Activated CD4-positive, alpha-beta memory T cell treated with anti-CD3 and anti-CD28 coated beads, Interleukin-2, amount 10 ng/mL, durations not matched to agents 7 days and 5 days (primary cell): ENCODE data around the gene LCE2D. TPM values are rescaled to one million over a fixed set of nuclear protein-coding genes. Genes with fewer than 3 reads are reported as not detected.
"Not testable (repeated sequence)": the region's sequence is repeated elsewhere in the genome, so short reads cannot be mapped to it uniquely, and the experiment has no call there.

Source experiments
- CTCF ChIA-PET: fragments of 350-600 bp; sonication (Branson Sonifier 250); formaldehyde crosslinking; loops from one replicate; lab custom pipeline; 2021; ENCODE audit warnings: antibody characterized with exemption, inconsistent platforms; lab: Charles Lee
- POLR2A ChIA-PET: fragments of 350-600 bp; sonication (Branson Sonifier 250); formaldehyde crosslinking; loops from one replicate; lab custom pipeline; 2021; ENCODE audit warnings: antibody characterized with exemption; lab: Charles Lee
- DNase-seq: peaks from one replicate; pipeline ENCODE4 v3.0.0-alpha.2; 2020
- H3K27ac Mint-ChIP-seq: one replicate; pipeline ENCODE4 v1.8.0; 2021; ENCODE audit warnings: mild to moderate bottlenecking, mixed read lengths
- H3K27me3 Mint-ChIP-seq: one replicate; pipeline ENCODE4 v1.8.0; 2021; ENCODE audit warnings: mixed read lengths
- H3K36me3 Mint-ChIP-seq: one replicate; pipeline ENCODE4 v1.8.0; 2021; ENCODE audit warnings: low read depth, mixed read lengths
- H3K4me1 Mint-ChIP-seq: one replicate; pipeline ENCODE4 v1.8.0; 2021; ENCODE audit warnings: mixed read lengths
- H3K4me3 Mint-ChIP-seq: one replicate; pipeline ENCODE4 v1.8.0; 2021; ENCODE audit warnings: mild to moderate bottlenecking, mixed read lengths
- H3K9me3 Mint-ChIP-seq: one replicate; pipeline ENCODE4 v1.8.0; 2021; ENCODE audit warnings: mixed read lengths
- total RNA-seq, 2 experiments: library from RNA; stranded (reverse); gene quantifications; one replicate each; pipeline ENCODE4 v1.2.3, GENCODE V29; 2021

The LCE2D gene
- total RNA-seq, 2 experiments from 2014 or later: not detected

GRCh38 chr1:152657677-152658076 is 5.5 kb upstream of the LCE2D start:
- Mint-ChIP-seq H3K27ac (no peak overlapping the region), H3K27me3 (peaks cover 10% of the 10 kb centered on the region), H3K36me3 (no peaks in the 10 kb centered on the region), H3K4me3 (no peak overlapping the region), H3K4me1 (no peaks in the 10 kb centered on the region), H3K9me3 (no peaks in the 10 kb centered on the region)
- ChIA-PET POLR2A (no interaction called here), CTCF (no interaction called here)
- DNase-seq: no peak

- Mint-ChIP-seq H3K4me3 (no peak overlapping the region), H3K27me3 (peaks cover 8% of the 10 kb centered on the region), H3K9me3 (no peaks in the 10 kb centered on the region), H3K27ac (no peak overlapping the region), H3K36me3 (no peaks in the 10 kb centered on the region), H3K4me1 (no peaks in the 10 kb centered on the region)
- POLR2A ChIA-PET: no interaction called here
- CTCF ChIA-PET: no interaction called here
- DNase-seq: no peak
Observed at GRCh38 chr1:152658649-152659048, 4.5 kb upstream of the LCE2D start.

- H3K27ac Mint-ChIP-seq, H3K4me1 Mint-ChIP-seq, H3K36me3 Mint-ChIP-seq, POLR2A ChIA-PET, CTCF ChIA-PET, DNase-seq, H3K9me3 Mint-ChIP-seq, H3K27me3 Mint-ChIP-seq, H3K4me3 Mint-ChIP-seq: not testable (repeated sequence)
Observed at GRCh38 chr1:152666171-152666570, 3.0 kb downstream of the LCE2D start.

- POLR2A ChIA-PET: no interaction called here
- H3K9me3 Mint-ChIP-seq: no peaks in the 10 kb centered on the region
- no peaks in the 10 kb centered on the region for H3K4me1 Mint-ChIP-seq
- H3K36me3 Mint-ChIP-seq: no peaks in the 10 kb centered on the region
- peaks cover 3% of the 10 kb centered on the region for H3K27me3 Mint-ChIP-seq
- no peak for DNase-seq
- CTCF ChIA-PET: interaction anchor here (0.6 kb wide), 1 partner anchor 14 kb away, joined by 3 read pairs; no protein-coding TSS in a partner anchor
- no peak overlapping the region for H3K4me3 Mint-ChIP-seq
- H3K27ac Mint-ChIP-seq: no peak overlapping the region
Observed at GRCh38 chr1:152667648-152668047, 4.5 kb downstream of the LCE2D start.

- Mint-ChIP-seq H3K27me3 (peaks cover 2% of the 10 kb centered on the region), H3K4me3 (no peak overlapping the region), H3K36me3 (no peaks in the 10 kb centered on the region), H3K4me1 (no peaks in the 10 kb centered on the region), H3K27ac (no peak overlapping the region), H3K9me3 (no peaks in the 10 kb centered on the region)
- ChIA-PET CTCF (no interaction called here), POLR2A (no interaction called here)
- no peak for DNase-seq
Observed at GRCh38 chr1:152673016-152673415, 9.8 kb downstream of the LCE2D start.

GRCh38 chr1:152674983-152675382 is 11.8 kb downstream of the LCE2D start, which contains the start of gene LCE2C:
Gene LCE2C (plus strand): TSS chr1:152675279. CDS start chr1:152676016, 737 bp downstream.
- H3K4me1 Mint-ChIP-seq, H3K27me3 Mint-ChIP-seq, POLR2A ChIA-PET, DNase-seq, H3K9me3 Mint-ChIP-seq, CTCF ChIA-PET, H3K27ac Mint-ChIP-seq, H3K36me3 Mint-ChIP-seq, H3K4me3 Mint-ChIP-seq: not testable (repeated sequence)

- Mint-ChIP-seq H3K36me3 (no peaks in the 10 kb centered on the region), H3K27me3 (peaks cover 17% of the 10 kb centered on the region), H3K4me1 (no peaks in the 10 kb centered on the region), H3K9me3 (no peaks in the 10 kb centered on the region), H3K4me3 (no peak overlapping the region), H3K27ac (no peak overlapping the region)
- no peak for DNase-seq
- ChIA-PET POLR2A (no interaction called here), CTCF (no interaction called here)
Observed at GRCh38 chr1:152679459-152679858, 16.3 kb downstream of the LCE2D start.

- CTCF ChIA-PET: no interaction called here
- H3K9me3 Mint-ChIP-seq: no peaks in the 10 kb centered on the region
- no peak overlapping the region for H3K4me3 Mint-ChIP-seq
- H3K27ac Mint-ChIP-seq: no peak overlapping the region
- H3K36me3 Mint-ChIP-seq: no peaks in the 10 kb centered on the region
- H3K27me3 Mint-ChIP-seq: peaks cover 17% of the 10 kb centered on the region
- no peaks in the 10 kb centered on the region for H3K4me1 Mint-ChIP-seq
- DNase-seq: no peak
- POLR2A ChIA-PET: no interaction called here
Observed at GRCh38 chr1:152681616-152682015, 18.4 kb downstream of the LCE2D start.

GRCh38 chr1:152683846-152684245 is 20.7 kb downstream of the LCE2D start:
- DNase-seq: no peak
- no peak overlapping the region for H3K27ac Mint-ChIP-seq
- ChIA-PET POLR2A (no interaction called here), CTCF (no interaction called here)
- H3K4me3 Mint-ChIP-seq: no peak overlapping the region
- no peaks in the 10 kb centered on the region for H3K4me1 Mint-ChIP-seq
- H3K9me3 Mint-ChIP-seq: no peaks in the 10 kb centered on the region
- peaks cover 15% of the 10 kb centered on the region for H3K27me3 Mint-ChIP-seq
- no peaks in the 10 kb centered on the region for H3K36me3 Mint-ChIP-seq

GRCh38 chr1:152685823-152686222 is 22.6 kb downstream of the LCE2D start, which contains the start of gene LCE2B:
Gene LCE2B (plus strand): TSS chr1:152686123. CDS start chr1:152686844, 721 bp downstream.
- CTCF ChIA-PET, H3K36me3 Mint-ChIP-seq, H3K27ac Mint-ChIP-seq, H3K4me3 Mint-ChIP-seq, H3K9me3 Mint-ChIP-seq, H3K4me1 Mint-ChIP-seq, POLR2A ChIA-PET, DNase-seq: not testable (repeated sequence)
- H3K27me3 Mint-ChIP-seq: peaks cover 13% of the 10 kb centered on the region

- CTCF ChIA-PET: no interaction called here
- no peak for DNase-seq
- Mint-ChIP-seq H3K36me3 (no peaks in the 10 kb centered on the region), H3K4me1 (no peaks in the 10 kb centered on the region), H3K27me3 (peaks cover 9% of the 10 kb centered on the region), H3K27ac (no peak within 1 kb of the TSS), H3K4me3 (no peak within 1 kb of the TSS), H3K9me3 (no peaks in the 10 kb centered on the region)
- POLR2A ChIA-PET: no interaction called here
Observed at GRCh38 chr1:152697701-152698600, 34.8 kb downstream of the LCE2D start, which contains the start of gene LCE2A. Gene LCE2A (plus strand): TSS chr1:152698345. CDS start chr1:152698902, 557 bp downstream.

GRCh38 chr1:152699746-152700145 is 36.6 kb downstream of the LCE2D start:
- no peak for DNase-seq
- Mint-ChIP-seq H3K27me3 (peaks cover 9% of the 10 kb centered on the region), H3K36me3 (no peaks in the 10 kb centered on the region), H3K9me3 (no peaks in the 10 kb centered on the region), H3K4me3 (no peak overlapping the region), H3K4me1 (no peaks in the 10 kb centered on the region), H3K27ac (no peak overlapping the region)
- CTCF ChIA-PET: no interaction called here
- POLR2A ChIA-PET: no interaction called here

- Mint-ChIP-seq H3K9me3 (no peaks in the 10 kb centered on the region), H3K4me1 (no peaks in the 10 kb centered on the region), H3K27me3 (peaks cover 24% of the 10 kb centered on the region), H3K27ac (no peak within 1 kb of the TSS), H3K4me3 (no peak within 1 kb of the TSS), H3K36me3 (no peaks in the 10 kb centered on the region)
- ChIA-PET CTCF (no interaction called here), POLR2A (no interaction called here)
- DNase-seq: no peak
Observed at GRCh38 chr1:152707860-152708259, 44.7 kb downstream of the LCE2D start, which contains the start of gene LCE4A. Gene LCE4A (plus strand): TSS chr1:152708160. CDS start chr1:152709076, 916 bp downstream.
